GM13977 (cell line): Measurements from ENCODE around the gene CPVL.

ENCODE experiments used
- DNase-seq: peaks from one replicate; pipeline ENCODE4 v3.0.0; 2012; ENCODE audit warnings: low spot score
- CTCF ChIP-seq: IDR thresholded peaks from 2 replicates; pipeline ENCODE4 v1.5.1; 2012; ENCODE audit warnings: mild to moderate bottlenecking, control low read depth; ENCODE audit not compliant: insufficient read depth; ENCODE audit errors: extremely low read depth, missing control alignments
- in situ Hi-C: fragments of 300-500 bp; cut with MboI; formaldehyde crosslinking; loops from one replicate; pipeline ENCODE4 v1.12.0; 2022; ENCODE audit warnings: low sequenced_read_pairs, low pct_unique_long_range_greater_than_20kb, mixed read lengths, inconsistent platforms; ENCODE audit not compliant: unreplicated experiment

The CPVL gene

GRCh38 chr7:29126804-29127203 lies 19.5 kb downstream of the CPVL start:
- DNase-seq, result no peak
- TF ChIP-seq CTCF, result no peak
- in situ Hi-C loops, result no loop called here

- in situ Hi-C loops, result no loop called here
- no peak for DNase-seq
- TF ChIP-seq CTCF, result no peak
These were observed 22.6 kb downstream of the CPVL start for GRCh38 chr7:29123626-29124190.

GRCh38 chr7:29122759-29123158 lies 23.6 kb downstream of the CPVL start:
- no peak for TF ChIP-seq CTCF
- DNase-seq, result no peak
- in situ Hi-C loops, result no loop called here

- no peak for TF ChIP-seq CTCF
- in situ Hi-C loops, result no loop called here
- no peak for DNase-seq
These were observed 24.3 kb downstream of the CPVL start for GRCh38 chr7:29122081-29122480.

- in situ Hi-C loops, result no loop called here
These were observed 25.4 kb downstream of the CPVL start for GRCh38 chr7:29120955-29121354.

GRCh38 chr7:29119538-29119937 lies 26.8 kb downstream of the CPVL start:
- in situ Hi-C loops, result no loop called here
- TF ChIP-seq CTCF, result no peak
- no peak for DNase-seq

More at GRCh38 chr7:29120955-29121354, 25.4 kb downstream of the CPVL start:
- no peak for DNase-seq
- no peak for TF ChIP-seq CTCF
